ENCODE data around the gene NMNAT2.

Gene NMNAT2

GRCh38 chr1:183291216-183291762, 126.9 kb downstream of the NMNAT2 start:
- TF ChIP-seq, protein P1, sequence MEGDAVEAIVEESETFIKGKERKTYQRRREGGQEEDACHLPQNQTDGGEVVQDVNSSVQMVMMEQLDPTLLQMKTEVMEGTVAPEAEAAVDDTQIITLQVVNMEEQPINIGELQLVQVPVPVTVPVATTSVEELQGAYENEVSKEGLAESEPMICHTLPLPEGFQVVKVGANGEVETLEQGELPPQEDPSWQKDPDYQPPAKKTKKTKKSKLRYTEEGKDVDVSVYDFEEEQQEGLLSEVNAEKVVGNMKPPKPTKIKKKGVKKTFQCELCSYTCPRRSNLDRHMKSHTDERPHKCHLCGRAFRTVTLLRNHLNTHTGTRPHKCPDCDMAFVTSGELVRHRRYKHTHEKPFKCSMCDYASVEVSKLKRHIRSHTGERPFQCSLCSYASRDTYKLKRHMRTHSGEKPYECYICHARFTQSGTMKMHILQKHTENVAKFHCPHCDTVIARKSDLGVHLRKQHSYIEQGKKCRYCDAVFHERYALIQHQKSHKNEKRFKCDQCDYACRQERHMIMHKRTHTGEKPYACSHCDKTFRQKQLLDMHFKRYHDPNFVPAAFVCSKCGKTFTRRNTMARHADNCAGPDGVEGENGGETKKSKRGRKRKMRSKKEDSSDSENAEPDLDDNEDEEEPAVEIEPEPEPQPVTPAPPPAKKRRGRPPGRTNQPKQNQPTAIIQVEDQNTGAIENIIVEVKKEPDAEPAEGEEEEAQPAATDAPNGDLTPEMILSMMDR (IDR thresholded peaks at IDR 0.05; ENCODE audit: low read depth, low read length, missing control alignments) = no peak
- DNase-seq (ENCODE audit: low read depth) = no peak
- no peak overlapping the region for H3K4me3 ChIP-seq (ENCODE audit: low read depth, low read length)
- in situ Hi-C loops (cut with HindIII; ENCODE audit: low sequenced_read_pairs) = no loop called here

DNA sequence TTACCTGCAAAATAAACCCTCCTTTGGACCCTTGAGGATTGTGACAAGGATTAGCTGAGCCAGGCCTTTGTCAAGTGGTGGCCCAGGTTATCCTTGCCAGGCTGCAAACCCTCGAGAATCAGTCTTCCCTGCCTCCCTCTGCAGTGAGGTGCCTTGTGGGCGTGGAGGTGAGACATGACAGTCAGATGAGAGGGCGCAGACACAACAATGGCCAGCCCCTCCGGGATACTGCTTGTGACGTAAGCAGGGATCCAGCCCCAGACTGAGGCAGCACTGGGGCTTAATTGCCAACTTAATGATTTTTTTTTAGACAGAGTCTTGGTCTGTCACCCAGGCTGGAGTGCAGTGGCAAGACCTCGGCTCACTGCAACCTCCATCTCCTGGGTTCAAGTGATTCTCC, 127.6 kb downstream of the NMNAT2 start:
- in situ Hi-C loops (cut with HindIII; ENCODE audit: low sequenced_read_pairs) = no loop called here
- no peak for DNase-seq (ENCODE audit: low read depth)
- TF ChIP-seq, protein P1 (IDR thresholded peaks at IDR 0.05; ENCODE audit: low read depth, low read length, missing control alignments) = no peak
- no peak overlapping the region for H3K4me3 ChIP-seq (ENCODE audit: low read depth, low read length)

DNA sequence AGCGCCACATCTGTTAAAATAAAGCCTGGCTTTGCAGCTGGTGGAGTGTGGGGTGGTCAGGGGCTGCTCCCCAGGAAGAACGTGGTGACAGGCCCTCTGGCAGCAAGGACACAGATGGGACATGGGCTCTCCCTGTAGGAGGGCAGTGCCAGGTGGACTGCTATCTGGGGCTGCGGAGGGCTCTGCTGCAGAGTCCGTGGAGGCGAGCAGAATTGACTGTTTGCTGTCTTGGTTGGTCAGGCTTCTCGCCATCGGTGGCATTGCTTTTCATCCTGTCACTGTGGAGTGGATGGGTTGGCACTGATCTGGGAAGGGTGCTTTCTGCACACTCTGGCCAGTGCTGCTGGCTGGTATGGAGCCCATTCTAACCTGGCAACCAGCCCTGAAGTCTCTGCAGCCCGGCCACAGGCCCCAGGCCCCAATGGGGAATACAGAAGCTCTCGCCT, 129.1 kb downstream of the NMNAT2 start:
- TF ChIP-seq, protein P1 (IDR thresholded peaks at IDR 0.05; ENCODE audit: low read depth, low read length, missing control alignments) = no peak
- in situ Hi-C loops (cut with HindIII; ENCODE audit: low sequenced_read_pairs) = no loop called here
- no peak for DNase-seq (ENCODE audit: low read depth)
- no peak overlapping the region for H3K4me3 ChIP-seq (ENCODE audit: low read depth, low read length)

GRCh38 chr1:183288583-183288982, 129.6 kb downstream of the NMNAT2 start:
- TF ChIP-seq, protein P1 (IDR thresholded peaks at IDR 0.05; ENCODE audit: low read depth, low read length, missing control alignments) = no peak
- no peak for DNase-seq (ENCODE audit: low read depth)
- in situ Hi-C loops (cut with HindIII; ENCODE audit: low sequenced_read_pairs) = no loop called here
- H3K4me3 ChIP-seq (ENCODE audit: low read depth, low read length) = no peak overlapping the region

GRCh38 chr1:183287191-183287675, 130.9 kb downstream of the NMNAT2 start:
- H3K4me3 ChIP-seq (ENCODE audit: low read depth, low read length) = no peak overlapping the region
- peak; percentile 37 for DNase-seq (ENCODE audit: low read depth)
- in situ Hi-C loops (cut with HindIII; ENCODE audit: low sequenced_read_pairs) = no loop called here
- TF ChIP-seq, protein P1 (IDR thresholded peaks at IDR 0.05; ENCODE audit: low read depth, low read length, missing control alignments) = no peak

GRCh38 chr1:183285746-183286145, 132.4 kb downstream of the NMNAT2 start:
- no peak for DNase-seq (ENCODE audit: low read depth)
- no peak overlapping the region for H3K4me3 ChIP-seq (ENCODE audit: low read depth, low read length)
- in situ Hi-C loops (cut with HindIII; ENCODE audit: low sequenced_read_pairs) = no loop called here
- TF ChIP-seq, protein P1 (IDR thresholded peaks at IDR 0.05; ENCODE audit: low read depth, low read length, missing control alignments) = no peak

Measured in astrocyte of the cerebellum (primary cell).